HepG2 (cell line): ENCODE results near the gene SHISAL2B. TPM values are rescaled to one million over a fixed set of nuclear protein-coding genes. Genes with fewer than 3 reads are reported as not detected.

Source experiments
- ATAC-seq: fragments of 200-7000 bp; cut with Tn5 transposase; 3 replicates; pipeline ENCODE4 v1.9.1; 2020; ENCODE audit warnings: mild to moderate bottlenecking, moderate library complexity
- BruUV-seq: library from RNA; stranded (reverse); fragments of 400-500 nt; replicated peaks from 2 replicates; lab custom pipeline; 2021; lab: Mats Ljungman, UMichigan
- CTCF ChIA-PET: fragments of 300-600 bp; formaldehyde crosslinking; extraction: SDS; loops from one replicate; lab custom pipeline; 2021; ENCODE audit warnings: low total read pairs, inconsistent platforms, low intra/inter-chr PET ratio; lab: Yijun Ruan, JAX
- POLR2A ChIA-PET: fragments of 350-600 bp; sonication (Branson Sonifier 250); formaldehyde crosslinking; loops from one replicate; lab custom pipeline; 2020; ENCODE audit warnings: antibody characterized with exemption, inconsistent platforms; lab: Yijun Ruan, JAX
- DNase-seq: peaks from one replicate; pipeline ENCODE4 v3.0.0-alpha.2; 2015; ENCODE audit warnings: low spot score
- FAIRE-seq: peaks from 3 replicates; lab custom pipeline; 2011; peaks lifted over from hg19 to GRCh38; lab: Jason Lieb, UNC
- H2AFZ ChIP-seq: one replicate; pipeline ENCODE4 v1.6.1; 2011; ENCODE audit warnings: low read length, inconsistent platforms
- H3K27ac ChIP-seq: fragments of 300-600 bp; 3 replicates; pipeline ENCODE4 v1.8.0; 2011; ENCODE audit warnings: mixed run types, mild to moderate bottlenecking, mixed read lengths, low read length, inconsistent platforms; ENCODE audit not compliant: insufficient read depth; ENCODE audit errors: extremely low read length
- H3K27me3 ChIP-seq, 2 experiments: fragments of 200-600 bp in 1 of 2; 2 replicates in 1 of 2; 3 replicates in 1 of 2; pipeline versions ENCODE4 v1.6.0 to v1.8.0; 2011; ENCODE audit warnings: low read length in 2 of 2, mild to moderate bottlenecking in 2 of 2, moderate library complexity in 2 of 2, inconsistent platforms in 1 of 2; ENCODE audit not compliant: insufficient read depth in 2 of 2, control insufficient read depth in 1 of 2
- H3K36me3 ChIP-seq, 2 experiments: fragments of 200-600 bp in 1 of 2; replicated peaks in 1 of 2; 2 replicates in 1 of 2; 3 replicates in 1 of 2; pipeline versions ENCODE4 v1.5.1 to v1.8.0; 2011; ENCODE audit warnings: low read length in 2 of 2, inconsistent platforms in 1 of 2; ENCODE audit not compliant: insufficient read depth in 2 of 2, control insufficient read depth in 1 of 2
- H3K4me1 ChIP-seq: 2 replicates; pipeline ENCODE4 v1.5.1; 2012; ENCODE audit warnings: low read length, inconsistent platforms; ENCODE audit not compliant: insufficient read depth
- H3K4me2 ChIP-seq: 2 replicates; pipeline ENCODE4 v1.6.0; 2011; ENCODE audit warnings: low read depth, low read length, inconsistent platforms
- H3K4me3 ChIP-seq, 3 experiments: fragments of 200-600 bp in 1 of 3; sonication (generic), shearing (Covaris generic) in 1 of 3; replicated peaks in 1 of 3; 2 replicates each; pipeline ENCODE4 v1.5.1; 2011 to 2016; ENCODE audit warnings: low read length in 3 of 3, inconsistent platforms in 2 of 3, low read depth in 2 of 3, mild to moderate bottlenecking in 2 of 3, control low read depth in 1 of 3, mixed read lengths in 1 of 3; ENCODE audit not compliant: insufficient read depth in 1 of 3
- H3K79me2 ChIP-seq: one replicate; pipeline ENCODE4 v1.6.1; 2011; ENCODE audit warnings: low read length, inconsistent platforms; ENCODE audit not compliant: insufficient read depth
- H3K9ac ChIP-seq: 2 replicates; pipeline ENCODE4 v1.6.0; 2011; ENCODE audit warnings: mild to moderate bottlenecking, low read depth, low read length, inconsistent platforms; ENCODE audit not compliant: insufficient read depth
- H3K9me3 ChIP-seq: 2 replicates; pipeline ENCODE4 v1.5.1; 2012; ENCODE audit warnings: mild to moderate bottlenecking, low read length
- H4K20me1 ChIP-seq: 2 replicates; pipeline ENCODE4 v1.6.0; 2011; ENCODE audit warnings: inconsistent platforms, mild to moderate bottlenecking, low read length, moderate library complexity; ENCODE audit not compliant: insufficient read depth
- ARNT ChIP-seq: fragments of 450-650 bp; IDR thresholded peaks from 2 replicates; pipeline ENCODE4 v1.6.1; 2017
- CREM ChIP-seq, 2 experiments: sonication (generic) in 1 of 2; formaldehyde crosslinking in 1 of 2; IDR thresholded peaks; 2 replicates each; pipeline versions ENCODE4 v1.4.0 to v1.6.1; 2016 to 2020; ENCODE audit warnings: antibody characterized with exemption in 1 of 2, mild to moderate bottlenecking in 1 of 2, missing genetic modification reagents in 1 of 2
- FOXO1 ChIP-seq: sonication (generic); formaldehyde crosslinking; IDR thresholded peaks from 2 replicates; pipeline ENCODE4 v1.4.0; 2020; ENCODE audit warnings: missing genetic modification reagents
- HOXA7 ChIP-seq: sonication (generic); formaldehyde crosslinking; IDR thresholded peaks from 2 replicates; pipeline ENCODE4 v1.8.1; 2022; ENCODE audit warnings: mild to moderate bottlenecking, missing genetic modification reagents, moderate library complexity
- SALL2 ChIP-seq: sonication (generic); formaldehyde crosslinking; IDR thresholded peaks from 2 replicates; pipeline ENCODE4 v1.8.1; 2023; ENCODE audit warnings: mild to moderate bottlenecking, missing genetic modification reagents, inconsistent platforms
- TRIM22 ChIP-seq: fragments of 450-650 bp; IDR thresholded peaks from 2 replicates; pipeline ENCODE4 v1.6.1; 2017
- ZNF12 ChIP-seq: sonication (generic); formaldehyde crosslinking; IDR thresholded peaks from 2 replicates; pipeline ENCODE4 v1.5.0; 2020; ENCODE audit warnings: missing genetic modification reagents
- ZNF451 ChIP-seq: sonication (generic); formaldehyde crosslinking; IDR thresholded peaks from 2 replicates; pipeline ENCODE4 v1.5.0; 2020; ENCODE audit warnings: mild to moderate bottlenecking, missing genetic modification reagents
- ZNF792 ChIP-seq: IDR thresholded peaks from 2 replicates; pipeline ENCODE4 v1.6.1; 2016
- WGBS: methylation state at CpG from one replicate; pipeline ENCODE4 v1.1.6; 2017; ENCODE audit warnings: low lambda C conversion rate; 5-methylcytosine and 5-hydroxymethylcytosine counted together
- in situ Hi-C: cut with HindIII; loops from 2 replicates; pipeline ENCODE4 v1.10.0; 2017; ENCODE audit warnings: low pct_unique_long_range_greater_than_20kb; ENCODE audit not compliant: extremely low pct_ligation_motif_present
- intact Hi-C: fragments of 100-400 bp; cut with micrococcal nuclease; formaldehyde crosslinking; loops from one replicate; pipeline ENCODE4 v1.10.0; 2022; ENCODE audit not compliant: unreplicated experiment
- polyA plus RNA-seq, 8 experiments: library from polyadenylated mRNA; depleted of rRNA in 3 of 8; stranded (reverse) in 7 of 8; unstranded in 1 of 8; fragments of >200 nt; fragmentation: Illumina TruSeq in 4 of 8; extraction: Trizol in 4 of 8; gene quantifications; 2 replicates each; pipeline versions ENCODE4 v1.2.1 to v1.2.3, GENCODE V29; 2011 to 2016; ENCODE audit warnings: low read depth in 4 of 8, missing spikeins in 1 of 8, mixed read lengths in 1 of 8; ENCODE audit not compliant: insufficient read depth in 1 of 8
- total RNA-seq, 5 experiments: library from RNA; depleted of rRNA; stranded (reverse); fragments of >200 nt; fragmentation: Illumina TruSeq; extraction: Trizol; gene quantifications; 2 replicates each; pipeline ENCODE4 v1.2.3, GENCODE V29; 2016; ENCODE audit warnings: low read depth in 1 of 5

Gene SHISAL2B
- total and polyA plus RNA-seq, 2 of the 13 experiments (the other 11 are each of a cell fraction or from before 2014, with no cell fraction given), result not detected

GRCh38 chr5:64744914-64745313 is 54.6 kb downstream of the SHISAL2B start:
- Histone ChIP-seq H3K79me2 (peaks cover 2% of the 10 kb centered on the region), H3K4me1 (no peaks in the 10 kb centered on the region), H3K27ac (no peak overlapping the region), H3K4me2 (no peak overlapping the region), H3K36me3 (peaks cover 1 to 12% of the 10 kb centered on the region in 2 experiments; a peak in 2 of 5 replicates), H3K9me3 (no peaks in the 10 kb centered on the region), H3K4me3 (no peak overlapping the region), H3K27me3 (no peaks in the 10 kb centered on the region), H4K20me1 (no peaks in the 10 kb centered on the region), H2AFZ (no peak overlapping the region), H3K9ac (no peak overlapping the region)
- BruUV-seq, result no TSS peak
- POLR2A ChIA-PET, result no interaction called here
- CTCF ChIA-PET, result no interaction called here
- no peak for TF ChIP-seq ARNT
- DNase-seq, result no peak
- in situ Hi-C loops, result no loop called here
- intact Hi-C loops, result no loop called here
- no peak for FAIRE-seq
- 90% methylated on average over 1 of the region's 1 CpG for WGBS
- no peak for ATAC-seq

- in situ Hi-C loops, result no loop called here
- FAIRE-seq (no peak), ATAC-seq (no peak), DNase-seq (no peak)
- Histone ChIP-seq H3K4me1 (no peaks in the 10 kb centered on the region), H2AFZ (no peak overlapping the region), H3K4me2 (no peak overlapping the region), H3K9ac (no peak overlapping the region), H3K36me3 (peaks cover 0 to 5% of the 10 kb centered on the region in 2 experiments; a peak in 1 of 5 replicates), H3K9me3 (no peaks in the 10 kb centered on the region), H3K27me3 (no peaks in the 10 kb centered on the region), H4K20me1 (no peaks in the 10 kb centered on the region), H3K4me3 (no peak overlapping the region), H3K79me2 (peaks cover 2% of the 10 kb centered on the region), H3K27ac (no peak overlapping the region)
- TF ChIP-seq ZNF12 (CRISPR knock-in tag), result no peak
- no peak for TF ChIP-seq FOXO1 (CRISPR knock-in tag)
- TF ChIP-seq SALL2, result no peak
- TF ChIP-seq ZNF451 (CRISPR knock-in tag), result no peak
- no peak for TF ChIP-seq TRIM22
- TF ChIP-seq CREM (IDR thresholded peaks at IDR 0.05), result no peak
- TF ChIP-seq CREM (CRISPR knock-in tag; IDR thresholded peaks at IDR 0.05), result no peak
- no peak for TF ChIP-seq HOXA7 (CRISPR knock-in tag)
- TF ChIP-seq ZNF792 (CRISPR knock-in tag), result no peak
- intact Hi-C loops, result no loop called here
- no TSS peak for BruUV-seq
- POLR2A ChIA-PET, result no interaction called here
- CTCF ChIA-PET, result no interaction called here
- WGBS, result 94% methylated on average over 1 of the region's 1 CpG
These were observed 56.1 kb downstream of the SHISAL2B start for GRCh38 chr5:64746446-64746845.
